HG03064 (cell line): ENCODE data around the gene ZBTB21.
"Not testable (repeated sequence)": the region's sequence is repeated elsewhere in the genome, so short reads cannot be mapped to it uniquely, and the experiment has no call there.

Source experiments
- ATAC-seq: cut with Tn5 transposase; IDR thresholded peaks from one replicate; pipeline ENCODE4 v1.9.1; 2021; ENCODE audit warnings: low read depth; ENCODE audit not compliant: unreplicated experiment

ZBTB21 gene

GRCh38 chr21:41997657-41998056 is 12.5 kb downstream of the ZBTB21 start:
- ATAC-seq = no peak

DNA sequence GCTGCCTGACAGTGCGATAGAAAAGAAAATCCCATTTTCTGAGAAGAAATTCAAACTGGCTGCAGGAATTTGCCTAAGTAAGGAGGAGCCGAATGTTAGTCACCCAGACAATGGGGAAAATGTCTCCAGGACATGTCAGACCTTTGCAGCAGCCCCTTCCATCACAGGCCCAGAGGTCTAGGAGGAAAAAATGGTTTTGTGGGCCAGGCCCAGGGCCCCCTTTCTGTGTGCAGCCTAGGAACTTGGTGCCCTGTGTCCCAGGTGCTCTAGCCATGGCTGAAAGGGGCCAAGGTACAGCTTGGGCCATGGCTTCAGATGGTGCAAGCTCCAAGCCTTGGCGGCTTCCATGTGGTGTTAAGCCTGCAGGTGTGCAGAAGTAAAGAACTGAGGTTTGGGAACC is 14.6 kb downstream of the ZBTB21 start:
- no peak for ATAC-seq

DNA sequence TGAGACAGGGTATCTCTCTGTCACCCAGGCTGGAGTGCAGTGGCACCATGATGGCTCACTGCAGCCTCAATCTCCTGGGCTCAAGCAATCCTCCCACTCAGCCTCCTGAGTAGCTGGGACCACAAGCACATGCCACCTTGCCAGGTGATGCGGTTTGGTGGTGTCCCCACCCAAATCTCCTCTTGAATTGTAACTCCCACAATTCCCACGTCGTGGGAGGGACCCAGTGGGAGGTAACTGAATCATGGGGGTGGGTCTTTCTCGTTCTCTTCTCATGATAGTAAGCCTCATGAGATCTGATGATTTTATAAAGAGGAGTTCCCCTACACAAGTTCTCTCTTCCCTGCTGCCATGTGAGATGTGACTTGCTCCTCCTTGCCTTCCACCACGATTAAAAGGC is 15.5 kb downstream of the ZBTB21 start:
- not testable (repeated sequence) for ATAC-seq

- ATAC-seq = no peak
These were observed 16.4 kb downstream of the ZBTB21 start for GRCh38 chr21:41993744-41994143.

DNA sequence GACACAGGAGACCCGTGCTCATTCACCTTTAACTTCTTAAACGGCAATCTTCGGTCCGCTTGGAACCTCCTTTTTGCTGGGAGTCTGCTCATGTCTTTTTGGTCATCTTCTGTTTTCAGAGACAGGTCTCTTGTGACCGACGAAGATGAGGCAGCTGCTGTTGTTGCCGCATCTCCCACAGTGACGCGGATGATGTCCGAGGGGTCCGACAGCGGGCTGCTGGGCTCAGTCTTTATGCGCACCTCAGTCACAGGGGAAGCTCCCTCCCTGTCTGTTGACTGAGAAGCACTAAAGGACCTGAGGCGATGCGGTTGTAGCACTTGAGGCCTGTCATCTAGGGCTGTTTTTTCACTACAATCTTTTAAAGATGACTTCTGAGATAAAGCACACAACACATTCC is 17.6 kb downstream of the ZBTB21 start:
- no peak for ATAC-seq

- ATAC-seq = no peak
These were observed 18.5 kb downstream of the ZBTB21 start for GRCh38 chr21:41991659-41992058.

DNA sequence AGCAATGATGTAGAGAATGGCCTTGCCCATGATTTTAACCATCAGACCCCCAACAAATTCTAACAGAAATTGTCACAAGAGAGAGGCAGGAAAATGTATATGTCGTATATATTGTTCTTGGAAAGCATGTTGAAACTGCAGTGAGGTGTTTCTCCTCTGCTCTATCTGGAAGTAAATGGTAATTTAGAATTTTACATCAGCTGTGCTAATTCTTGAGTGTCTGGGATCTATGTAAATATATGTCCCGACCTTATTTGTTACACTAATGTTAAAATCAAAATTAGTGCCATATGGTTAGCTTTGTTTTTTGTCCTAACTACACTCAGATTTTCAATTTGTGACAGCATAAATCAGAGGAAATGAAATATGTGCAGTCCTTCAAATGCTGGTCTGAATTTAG is 20.5 kb downstream of the ZBTB21 start:
- no peak for ATAC-seq

- no peak for ATAC-seq
These were observed 22.9 kb downstream of the ZBTB21 start for GRCh38 chr21:41987310-41987709.

DNA sequence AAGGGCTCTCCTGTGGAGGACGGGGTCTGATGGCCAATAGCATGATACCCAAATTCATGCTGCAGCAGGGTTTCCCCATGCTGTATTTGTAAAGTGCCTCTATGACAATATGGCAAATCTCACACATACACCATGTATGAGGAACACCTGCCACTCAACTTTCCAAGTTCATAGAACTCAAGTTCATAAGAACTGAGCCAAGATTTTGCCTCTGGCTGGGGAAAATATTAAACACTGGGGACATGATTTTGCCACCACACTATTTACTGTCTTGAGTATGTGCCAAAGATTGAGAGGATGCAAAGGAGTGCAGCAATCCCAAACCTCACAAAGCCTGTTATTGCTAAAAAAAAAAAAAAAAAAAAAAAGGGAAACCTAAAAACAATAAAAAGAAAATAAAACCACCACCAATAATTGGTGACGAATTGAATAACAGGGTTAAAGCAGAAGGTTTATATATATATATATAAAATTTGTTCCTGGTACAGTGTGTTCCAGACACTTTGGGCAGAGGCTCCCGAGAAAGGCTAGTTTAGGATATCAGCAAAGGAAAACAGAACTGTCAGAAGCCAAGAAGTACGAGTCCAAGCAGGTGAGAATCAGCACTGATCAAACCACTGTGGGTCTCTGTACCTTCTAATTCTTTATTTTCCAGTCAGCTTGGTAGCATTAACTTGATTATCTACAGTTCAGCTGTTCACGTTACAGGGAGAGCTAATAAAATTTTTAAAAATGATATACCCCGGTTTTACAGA is 24.3 kb downstream of the ZBTB21 start:
- no peak for ATAC-seq

DNA sequence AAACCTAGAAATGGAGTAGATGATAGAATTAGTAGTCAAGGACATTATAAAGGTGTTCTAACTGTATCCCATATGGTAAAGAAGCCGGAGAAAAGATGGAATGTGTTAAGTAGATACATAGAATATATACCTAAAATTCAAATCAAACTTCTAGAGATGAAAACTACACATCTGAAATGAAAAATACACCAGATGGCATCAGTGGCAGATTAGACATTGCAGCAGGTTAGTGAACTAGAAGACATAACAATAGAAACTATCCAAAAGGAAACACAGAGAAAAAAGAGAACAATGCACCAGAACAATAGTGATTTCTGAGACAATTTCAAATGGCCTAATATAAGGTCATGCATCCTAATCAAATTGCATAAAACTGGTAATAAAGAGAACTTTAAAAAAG is 26.9 kb downstream of the ZBTB21 start:
- no peak for ATAC-seq

- ATAC-seq = no peak
These were observed 29.6 kb downstream of the ZBTB21 start for GRCh38 chr21:41980561-41980960.

- no peak for ATAC-seq
These were observed 30.3 kb downstream of the ZBTB21 start for GRCh38 chr21:41979751-41980369.

- no peak for ATAC-seq
These were observed 30.8 kb downstream of the ZBTB21 start for GRCh38 chr21:41979335-41979734.

- no peak for ATAC-seq
These were observed 32.9 kb downstream of the ZBTB21 start for GRCh38 chr21:41977034-41977950.

DNA sequence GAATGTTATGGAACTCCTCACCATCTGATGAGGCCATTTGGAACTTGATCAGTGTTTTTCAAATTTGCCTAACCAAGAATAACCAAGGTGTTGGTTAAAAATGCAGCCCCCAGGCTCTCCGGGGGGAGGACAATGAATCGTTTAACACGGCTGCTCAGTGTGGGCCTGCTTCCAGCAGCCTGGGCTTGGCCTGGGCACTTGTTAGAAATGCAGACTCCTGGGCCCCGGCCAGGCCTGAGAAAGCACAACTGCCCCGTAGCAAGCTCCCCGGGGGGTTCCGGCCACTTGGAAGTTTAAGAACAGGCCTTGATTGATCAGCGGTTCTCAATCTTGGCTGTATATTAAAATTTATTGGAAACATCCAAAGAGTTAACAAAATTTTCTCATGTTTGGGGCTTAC is 33.5 kb downstream of the ZBTB21 start:
- no peak for ATAC-seq

DNA sequence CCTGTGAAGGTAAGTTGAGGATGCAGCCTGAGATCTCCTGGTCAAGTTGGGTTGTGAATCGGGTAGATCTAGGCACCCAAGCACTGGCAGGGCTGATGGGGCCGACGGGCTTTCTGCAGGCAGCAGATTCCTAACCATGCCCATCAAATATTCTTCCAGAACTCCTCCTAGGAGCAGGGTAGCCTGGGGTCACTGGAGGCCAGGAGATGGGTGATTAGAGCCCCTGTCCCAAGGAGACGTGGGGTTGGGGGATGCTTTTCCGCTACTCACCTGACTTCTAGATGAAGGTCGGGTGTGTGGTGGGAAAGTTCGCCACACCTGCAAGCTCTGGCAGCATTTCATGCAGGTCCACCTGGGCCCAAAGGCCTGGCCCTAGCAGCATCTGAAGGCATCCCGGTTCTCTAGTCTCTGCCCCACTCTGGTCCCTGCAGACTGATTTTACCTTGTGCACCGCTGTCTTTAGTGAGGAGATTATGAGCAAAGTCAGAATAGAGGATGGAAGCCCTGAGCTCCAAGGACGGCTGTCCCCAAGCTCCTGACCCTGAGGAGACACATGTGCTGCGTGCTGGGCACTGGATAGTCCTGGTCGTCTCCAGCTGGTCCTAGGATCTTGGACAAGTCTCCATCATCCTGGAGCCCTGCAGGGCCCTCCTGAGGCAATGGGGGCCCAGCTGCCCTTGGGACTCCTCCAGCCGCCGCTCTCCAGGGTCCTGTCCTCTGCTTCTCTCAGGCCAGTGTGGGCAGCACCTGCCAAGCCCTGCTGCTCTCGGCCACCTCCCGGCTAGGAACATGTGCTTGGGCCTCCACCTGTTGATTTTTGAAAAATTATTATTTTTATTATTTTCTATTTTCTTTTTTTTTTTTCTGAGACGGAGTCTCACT is 34.5 kb downstream of the ZBTB21 start:
- ATAC-seq = no peak

GRCh38 chr21:41974752-41975053 is 35.5 kb downstream of the ZBTB21 start:
- no peak for ATAC-seq

DNA sequence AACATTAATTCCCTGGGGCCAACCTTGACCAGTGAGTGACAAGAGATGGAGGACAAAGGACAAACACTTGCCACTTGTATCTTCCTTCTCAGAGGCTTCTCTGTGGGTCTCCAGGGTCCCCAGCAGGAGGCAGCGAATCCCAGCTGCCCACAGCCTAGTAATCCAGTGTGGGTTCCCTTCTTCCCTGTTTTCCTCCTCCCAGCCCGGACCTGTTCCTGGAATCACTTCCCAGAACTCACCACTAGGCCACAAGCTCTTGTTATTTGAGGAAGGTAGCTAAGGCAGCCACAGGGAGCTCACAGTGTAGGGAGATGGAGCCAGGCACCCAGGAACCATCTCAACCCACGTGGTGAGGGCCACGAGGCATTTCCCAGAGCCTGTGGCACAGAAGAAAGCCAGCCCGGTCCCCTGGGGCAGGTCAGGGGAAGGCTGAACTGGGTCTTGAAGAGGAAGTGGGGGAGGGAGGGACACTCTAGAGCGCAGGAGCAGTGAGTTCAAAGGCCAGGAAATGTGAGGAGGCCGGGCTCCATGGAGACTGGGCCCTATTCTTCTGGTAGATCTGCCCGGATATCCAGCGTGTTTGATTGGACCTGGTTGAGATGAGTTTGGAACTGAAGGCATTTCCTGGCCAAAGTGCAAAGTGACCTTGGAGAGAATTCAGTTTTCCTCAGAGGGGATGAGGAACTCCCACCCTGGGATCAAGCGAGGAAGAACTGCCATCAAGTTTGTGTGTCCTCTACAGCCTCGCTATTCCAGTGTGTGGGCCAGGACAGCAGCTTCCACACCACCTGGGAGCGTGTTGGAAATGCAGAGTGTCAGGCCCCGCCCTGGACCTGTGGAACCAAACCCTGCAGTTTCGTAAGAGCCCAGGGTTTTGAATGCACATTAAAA is 36.1 kb downstream of the ZBTB21 start:
- ATAC-seq = no peak

- ATAC-seq = no peak
These were observed 36.7 kb downstream of the ZBTB21 start for GRCh38 chr21:41973427-41973831.
